Activated CD4-positive, alpha-beta T cell treated with anti-CD3 and anti-CD28 coated beads for 24 hours (primary cell): Measurements from ENCODE around the gene DENND2D.

Experiments
- DNase-seq, 2 donors: peaks; one replicate each; pipeline ENCODE4 v3.0.0-alpha.2; 2020; ENCODE audit warnings: low read depth in 2 of 2

Gene DENND2D, protein sequence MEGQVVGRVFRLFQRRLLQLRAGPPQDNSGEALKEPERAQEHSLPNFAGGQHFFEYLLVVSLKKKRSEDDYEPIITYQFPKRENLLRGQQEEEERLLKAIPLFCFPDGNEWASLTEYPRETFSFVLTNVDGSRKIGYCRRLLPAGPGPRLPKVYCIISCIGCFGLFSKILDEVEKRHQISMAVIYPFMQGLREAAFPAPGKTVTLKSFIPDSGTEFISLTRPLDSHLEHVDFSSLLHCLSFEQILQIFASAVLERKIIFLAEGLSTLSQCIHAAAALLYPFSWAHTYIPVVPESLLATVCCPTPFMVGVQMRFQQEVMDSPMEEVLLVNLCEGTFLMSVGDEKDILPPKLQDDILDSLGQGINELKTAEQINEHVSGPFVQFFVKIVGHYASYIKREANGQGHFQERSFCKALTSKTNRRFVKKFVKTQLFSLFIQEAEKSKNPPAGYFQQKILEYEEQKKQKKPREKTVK

DNA sequence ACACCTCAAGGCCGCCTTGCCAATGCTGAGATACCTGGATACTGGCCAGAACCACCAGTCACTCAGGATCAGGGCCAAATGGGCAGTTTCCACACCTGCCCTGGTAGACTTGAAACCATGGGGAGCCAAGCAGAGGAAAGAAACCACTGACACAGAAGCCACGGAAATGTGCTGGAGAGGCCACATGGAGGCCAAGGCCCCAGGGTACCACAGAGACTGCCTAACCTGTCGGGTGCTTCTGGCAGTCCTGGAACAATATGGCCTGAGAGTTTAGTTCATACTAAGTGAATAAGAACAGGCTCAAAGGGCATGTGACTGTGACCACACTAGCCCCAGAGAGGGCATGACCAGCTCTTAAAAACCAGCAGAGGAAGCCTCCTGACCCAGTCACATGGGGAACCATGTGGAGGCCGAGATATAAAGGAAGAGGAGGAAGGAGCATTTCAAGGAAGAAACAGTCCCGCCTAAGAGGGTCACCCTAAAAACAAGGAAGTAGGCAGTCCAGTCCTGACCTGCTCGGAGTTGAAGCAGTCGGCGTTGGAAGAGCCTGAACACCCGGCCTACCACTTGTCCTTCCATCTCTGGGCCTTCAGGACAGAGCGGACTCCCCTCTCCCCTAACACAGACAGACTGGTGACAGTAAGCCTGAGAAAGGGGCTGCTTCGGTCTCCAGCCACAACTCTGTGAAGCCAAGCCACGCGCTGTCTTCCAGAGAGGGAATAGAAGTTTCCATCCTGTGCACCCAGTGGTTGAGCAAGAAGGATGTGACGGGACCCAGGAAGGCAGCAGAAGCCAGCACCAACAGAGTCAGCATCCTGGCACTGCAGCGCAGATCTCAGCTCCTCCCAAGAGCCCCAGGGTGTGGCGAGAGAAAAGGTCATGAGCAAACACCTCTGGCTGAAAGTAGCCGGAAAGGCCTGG, at the start of gene DENND2D:
Gene DENND2D, minus strand, starts transcription at position 766 of the 921 bp plus-strand sequence. Its CDS starts 187 bp downstream, at position 579.
- peak; percentile 46 to 58 for DNase-seq

DNA sequence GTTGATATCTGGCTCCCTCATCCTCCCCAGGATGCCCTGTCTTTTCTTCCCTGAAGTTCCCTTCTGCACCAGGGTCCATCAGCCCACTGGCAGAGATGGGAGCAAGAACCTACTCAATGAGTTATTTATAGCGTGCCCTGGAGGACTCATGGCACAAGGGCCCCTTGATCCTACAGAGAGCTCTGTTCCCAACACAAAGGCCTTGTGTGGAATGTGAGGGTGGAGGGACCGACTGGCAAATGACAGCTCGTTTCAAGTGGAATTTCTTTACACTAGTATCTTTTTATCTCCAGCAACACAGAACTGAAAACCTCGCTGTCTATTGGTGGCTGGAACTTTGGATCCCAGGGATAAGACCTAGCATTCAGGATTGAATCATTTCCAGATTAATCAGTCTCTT, 49.5 kb upstream of the DENND2D start:
- DNase-seq: no peak

DNA sequence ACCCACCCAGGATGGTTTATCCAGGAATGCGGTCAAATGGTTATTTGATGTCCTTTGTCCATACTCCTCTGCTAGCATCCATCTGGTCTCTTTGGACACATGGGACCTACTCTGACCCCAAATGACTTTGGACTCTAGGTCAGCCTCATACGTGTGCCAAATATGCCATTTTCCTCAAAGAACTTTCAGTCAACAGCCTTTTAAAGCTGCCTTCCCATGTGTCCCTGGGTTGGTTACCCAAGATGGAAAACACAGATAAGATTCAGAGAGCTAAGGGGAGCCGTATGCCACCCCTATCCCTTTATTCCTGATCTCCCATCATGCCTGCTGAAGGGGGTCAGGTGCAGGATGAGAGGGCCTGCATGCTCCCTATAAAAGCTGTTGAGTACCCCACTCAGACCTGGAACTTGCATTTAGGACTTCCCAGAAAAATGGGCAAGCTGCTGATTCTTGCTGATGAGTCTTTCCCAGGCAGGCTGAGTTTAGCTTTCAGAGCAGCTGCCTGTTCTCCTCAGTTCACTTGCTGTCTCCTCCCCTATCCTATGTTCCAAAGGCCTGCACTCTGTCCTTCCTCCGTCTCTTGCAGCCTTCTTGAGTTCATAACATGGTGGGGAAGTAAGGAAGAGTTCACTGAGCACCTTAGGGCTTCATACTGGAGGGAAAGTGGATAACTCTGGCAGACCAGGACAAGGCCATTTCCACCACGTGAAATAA, 46.8 kb upstream of the DENND2D start:
- no peak for DNase-seq

DNA sequence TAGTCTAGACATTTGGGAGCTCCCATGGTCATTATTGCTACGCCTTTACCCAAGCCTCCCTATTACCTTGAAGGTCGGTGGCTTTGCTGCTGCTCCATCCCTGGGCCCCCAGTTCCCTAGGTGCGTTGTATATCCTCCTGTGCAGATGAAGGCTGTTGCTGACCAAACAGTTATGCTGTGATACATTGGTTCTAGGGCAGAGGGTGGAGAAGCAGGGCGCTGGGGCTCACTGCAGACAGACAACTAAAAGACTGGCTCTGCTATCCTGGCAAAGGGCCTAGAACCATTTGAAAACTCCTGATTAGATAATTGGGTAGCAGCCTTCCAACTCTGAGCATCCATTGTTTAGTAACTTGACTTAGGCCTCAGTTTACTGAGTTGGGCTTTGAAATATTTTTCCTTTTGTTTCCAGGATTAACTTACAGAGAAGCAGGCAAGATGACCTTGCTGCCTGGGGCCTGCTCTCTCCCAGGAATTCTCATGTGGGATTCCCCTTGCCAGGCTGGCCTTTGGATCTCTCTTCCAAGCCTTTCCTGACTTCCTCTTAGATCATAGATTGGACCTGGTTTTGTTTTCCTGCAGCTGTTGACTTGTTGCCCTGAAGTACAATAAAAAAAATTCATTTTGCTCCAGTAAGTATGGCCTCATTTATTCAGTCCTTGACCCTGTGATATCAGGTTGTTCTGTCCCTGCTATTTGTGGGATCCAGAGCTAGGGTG, 42.5 kb upstream of the DENND2D start:
- no peak for DNase-seq

DNA sequence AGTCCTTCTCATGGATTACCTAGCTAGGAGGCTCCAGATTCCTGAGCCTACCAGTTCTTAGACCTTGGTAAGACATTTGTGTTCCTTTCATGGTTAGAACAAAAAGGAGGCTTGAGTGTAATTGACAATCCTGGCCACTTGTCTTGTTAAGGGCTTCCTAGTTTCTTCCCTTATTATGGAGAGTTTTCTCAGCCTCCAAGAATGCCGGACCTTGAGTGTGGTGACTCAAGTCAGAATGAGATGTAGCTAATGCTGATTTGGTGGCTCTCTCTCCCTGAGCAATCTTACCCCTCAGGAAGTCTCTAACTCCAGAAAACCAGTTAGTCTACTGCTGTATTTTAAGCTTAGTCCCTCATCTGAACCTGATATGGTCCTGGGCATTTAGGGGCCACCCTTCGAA, 41.4 kb upstream of the DENND2D start:
- DNase-seq: no peak

DNA sequence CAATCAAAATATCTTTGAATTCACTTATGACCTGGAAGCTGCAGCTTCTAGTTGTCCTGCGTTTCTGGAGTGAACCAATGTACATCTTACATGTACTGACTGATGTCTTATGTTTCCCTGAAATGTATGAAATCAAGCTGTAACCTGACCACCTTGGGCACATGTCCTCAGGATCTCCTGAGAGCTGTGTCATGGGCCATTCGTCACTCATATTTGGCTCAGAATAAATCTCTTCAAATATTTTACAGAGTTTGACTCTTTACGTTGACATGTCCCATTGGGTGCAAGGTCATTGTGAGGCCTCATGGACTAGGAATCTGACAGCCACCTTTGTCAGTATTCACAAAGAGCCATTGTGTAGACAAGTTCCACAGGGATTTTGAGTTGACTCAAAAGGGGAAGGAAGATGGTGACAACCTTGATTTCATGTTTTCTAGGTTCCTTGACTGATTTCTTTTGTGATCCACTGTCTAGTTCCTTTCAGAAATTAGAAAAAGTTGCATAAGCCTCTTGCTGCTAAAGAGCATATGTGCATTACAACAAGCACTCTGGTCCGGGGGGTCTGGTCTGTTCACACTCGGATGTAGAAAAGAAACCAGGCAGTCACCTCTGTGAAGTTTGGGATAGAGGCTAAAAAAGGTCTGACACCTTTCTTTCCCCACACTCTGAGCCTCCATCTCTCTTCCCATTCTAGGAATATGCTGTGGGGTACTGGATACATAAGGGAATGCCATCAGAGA, 37.8 kb upstream of the DENND2D start:
- no peak for DNase-seq

GRCh38 chr1:111236806-111237205, 36.4 kb upstream of the DENND2D start:
- no peak for DNase-seq

DNA sequence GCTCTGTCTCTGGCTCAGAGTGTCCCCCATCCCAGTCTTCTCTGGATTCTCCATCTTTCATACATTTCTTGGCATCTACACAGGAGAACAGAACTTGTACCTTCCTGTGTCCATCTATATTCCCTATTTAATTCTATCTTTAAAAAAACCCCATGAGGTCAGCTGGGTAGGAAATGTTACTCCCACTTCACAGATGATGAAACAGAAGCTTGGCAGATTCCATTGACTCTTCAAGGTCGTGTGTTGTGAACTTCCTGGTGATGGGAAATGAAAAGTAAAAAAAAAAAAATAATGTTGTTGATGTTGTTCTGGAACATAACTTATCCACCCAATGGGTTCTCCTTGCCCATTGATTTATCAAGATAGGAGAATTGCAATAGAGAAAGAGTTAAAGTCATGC, 35.9 kb upstream of the DENND2D start:
- no peak for DNase-seq

DNA sequence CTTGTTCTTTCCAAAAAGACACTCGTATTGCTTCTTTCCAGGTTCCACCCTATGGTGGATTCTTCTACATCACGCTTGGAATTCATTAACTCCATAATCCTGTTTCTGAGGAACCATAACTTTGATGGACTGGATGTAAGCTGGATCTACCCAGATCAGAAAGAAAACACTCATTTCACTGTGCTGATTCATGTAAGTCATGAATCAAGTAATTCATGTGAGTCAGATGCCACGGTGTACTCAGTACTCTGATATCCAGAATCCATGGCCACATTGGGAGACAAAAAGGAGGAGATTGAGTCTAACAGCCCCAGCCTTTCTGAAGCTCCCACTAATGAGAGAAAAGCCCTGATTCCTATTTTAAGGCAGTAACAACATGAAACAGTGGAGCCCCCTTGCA, 34.4 kb upstream of the DENND2D start:
- no peak for DNase-seq

- DNase-seq: no peak
Measured at GRCh38 chr1:111234258-111234657, 33.8 kb upstream of the DENND2D start.

- no peak for DNase-seq
Measured at GRCh38 chr1:111232134-111232533, 31.7 kb upstream of the DENND2D start.

- no peak for DNase-seq
Measured at GRCh38 chr1:111228748-111229126, 28.3 kb upstream of the DENND2D start.

GRCh38 chr1:111227851-111228747, 27.7 kb upstream of the DENND2D start:
- no peak for DNase-seq

GRCh38 chr1:111227434-111227833, 27.0 kb upstream of the DENND2D start, which contains the start of gene CHI3L2:
Gene CHI3L2, plus strand, starts transcription at chr1:111227713. Its CDS starts 17 bp downstream, at chr1:111227730.
- DNase-seq: no peak

DNA sequence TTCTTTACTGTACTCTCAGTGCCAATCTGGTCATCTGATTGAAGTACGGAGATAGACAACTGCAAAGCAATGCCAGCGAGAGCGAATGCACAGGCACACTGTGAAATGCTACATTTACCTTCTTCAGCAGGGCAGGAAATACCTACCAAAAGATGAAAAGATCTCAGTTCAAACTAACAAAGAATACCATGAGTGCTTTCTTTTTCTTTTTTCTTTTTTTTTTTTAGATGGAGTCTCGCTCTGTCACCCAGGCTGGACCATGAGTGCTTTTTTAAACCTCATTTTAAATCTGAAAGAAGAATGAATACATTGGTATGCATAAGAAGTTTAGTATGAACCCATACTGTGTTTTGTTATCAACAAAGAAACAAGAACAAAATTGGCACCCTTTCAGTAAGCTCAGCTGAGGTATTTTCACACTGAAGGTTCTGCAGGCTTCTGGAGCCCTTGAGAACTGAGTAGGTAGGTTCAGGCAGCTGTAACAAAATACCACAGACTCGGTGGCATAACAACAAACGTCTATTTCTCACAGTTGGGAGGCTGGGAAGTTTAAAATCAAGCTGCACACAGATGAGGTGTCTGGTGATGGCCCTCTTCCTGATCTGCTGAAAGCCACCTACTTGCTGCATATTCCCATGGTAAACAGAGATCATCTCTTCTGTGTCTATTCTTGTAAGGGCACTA, 25.4 kb upstream of the DENND2D start:
- no peak for DNase-seq

- DNase-seq: no peak
Measured at GRCh38 chr1:111225091-111225490, 24.6 kb upstream of the DENND2D start.

DNA sequence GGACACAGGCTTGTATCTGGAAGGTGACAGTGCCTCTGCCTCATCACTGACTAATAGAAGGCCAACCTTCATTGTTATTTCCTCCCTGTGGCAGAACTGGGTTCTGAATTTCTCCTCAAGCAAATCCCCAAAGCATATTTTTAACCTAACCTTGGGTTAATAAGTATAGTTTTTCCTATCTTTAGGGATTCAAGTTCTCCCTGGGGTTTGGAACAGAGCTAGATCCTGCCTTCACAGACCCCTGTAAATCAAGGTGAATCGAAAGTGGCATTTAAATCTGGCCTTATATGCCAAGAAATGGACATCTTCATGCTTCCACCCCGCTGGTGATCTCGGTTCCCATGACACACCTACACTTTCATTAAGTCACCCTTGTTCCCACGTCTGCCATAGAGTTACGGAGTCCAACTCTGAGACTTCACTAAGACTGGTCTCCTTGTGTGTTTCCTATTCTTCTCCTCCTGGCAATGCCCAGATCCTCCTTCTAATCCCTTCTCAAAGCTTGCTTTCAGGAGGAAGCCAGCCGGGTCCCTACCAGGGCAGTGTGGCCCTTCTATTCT, 22.8 kb upstream of the DENND2D start:
- no peak for DNase-seq

GRCh38 chr1:111222308-111223125, 22.1 kb upstream of the DENND2D start:
- DNase-seq: peak; percentile 69 to 74
